Measurements from ENCODE around the gene RGR.

DNA sequence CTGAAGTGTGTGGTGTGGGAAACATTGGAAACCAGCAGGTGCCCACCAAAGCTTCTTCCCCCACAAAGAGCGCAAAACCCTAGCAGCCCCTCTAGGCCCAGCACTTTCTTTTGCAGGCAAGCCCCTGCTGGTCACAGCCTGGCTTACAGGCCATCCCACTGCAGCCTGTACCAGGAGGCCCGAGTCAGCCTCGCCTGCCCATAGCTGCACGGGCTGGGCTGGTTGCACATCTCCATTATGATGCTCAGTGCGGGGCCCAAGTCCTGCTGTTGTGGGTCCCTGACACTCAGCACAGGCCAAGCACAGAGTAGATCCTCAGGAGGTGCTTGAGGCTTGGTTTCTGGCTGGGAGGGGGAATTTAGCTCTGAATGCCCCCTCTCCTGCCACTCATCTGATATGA, 42.5 kb upstream of the RGR start:
- no peak for TF ChIP-seq POLR2A (IDR thresholded peaks at IDR 0.05)
- TF ChIP-seq, protein P1, sequence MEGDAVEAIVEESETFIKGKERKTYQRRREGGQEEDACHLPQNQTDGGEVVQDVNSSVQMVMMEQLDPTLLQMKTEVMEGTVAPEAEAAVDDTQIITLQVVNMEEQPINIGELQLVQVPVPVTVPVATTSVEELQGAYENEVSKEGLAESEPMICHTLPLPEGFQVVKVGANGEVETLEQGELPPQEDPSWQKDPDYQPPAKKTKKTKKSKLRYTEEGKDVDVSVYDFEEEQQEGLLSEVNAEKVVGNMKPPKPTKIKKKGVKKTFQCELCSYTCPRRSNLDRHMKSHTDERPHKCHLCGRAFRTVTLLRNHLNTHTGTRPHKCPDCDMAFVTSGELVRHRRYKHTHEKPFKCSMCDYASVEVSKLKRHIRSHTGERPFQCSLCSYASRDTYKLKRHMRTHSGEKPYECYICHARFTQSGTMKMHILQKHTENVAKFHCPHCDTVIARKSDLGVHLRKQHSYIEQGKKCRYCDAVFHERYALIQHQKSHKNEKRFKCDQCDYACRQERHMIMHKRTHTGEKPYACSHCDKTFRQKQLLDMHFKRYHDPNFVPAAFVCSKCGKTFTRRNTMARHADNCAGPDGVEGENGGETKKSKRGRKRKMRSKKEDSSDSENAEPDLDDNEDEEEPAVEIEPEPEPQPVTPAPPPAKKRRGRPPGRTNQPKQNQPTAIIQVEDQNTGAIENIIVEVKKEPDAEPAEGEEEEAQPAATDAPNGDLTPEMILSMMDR (IDR thresholded peaks at IDR 0.05) = no peak
